SJCRH30 (cell line): ENCODE measurements around the gene TMEM161A. TPM values are rescaled to one million over a fixed set of nuclear protein-coding genes. Genes with fewer than 3 reads are reported as not detected.
"Not testable (repeated sequence)": the region's sequence is repeated elsewhere in the genome, so short reads cannot be mapped to it uniquely, and the experiment has no call there.

Experiments
- DNase-seq, 2 experiments: peaks; one replicate each; pipeline ENCODE4 v3.0.0-alpha.2; 2015 to 2020
- H3K27ac ChIP-seq: fragments of 250-450 bp; sonication (Bioruptor Pico); 2 replicates; pipeline ENCODE4 v1.5.1; 2020; ENCODE audit warnings: mild to moderate bottlenecking, moderate library complexity
- H3K27me3 ChIP-seq: fragments of 250-450 bp; sonication (Bioruptor Pico); 2 replicates; pipeline ENCODE4 v1.5.1; 2020; ENCODE audit warnings: mild to moderate bottlenecking, moderate library complexity
- H3K36me3 ChIP-seq: fragments of 250-450 bp; sonication (Bioruptor Pico); 2 replicates; pipeline ENCODE4 v1.5.1; 2020; ENCODE audit warnings: mild to moderate bottlenecking, moderate library complexity
- H3K4me1 ChIP-seq: fragments of 250-450 bp; sonication (Bioruptor Pico); 2 replicates; pipeline ENCODE4 v1.5.1; 2020; ENCODE audit warnings: mild to moderate bottlenecking, moderate library complexity
- H3K4me3 ChIP-seq: fragments of 250-450 bp; sonication (Bioruptor Pico); 2 replicates; pipeline ENCODE4 v1.5.1; 2020; ENCODE audit warnings: mild to moderate bottlenecking, moderate library complexity
- H3K9me3 ChIP-seq: fragments of 250-450 bp; sonication (Bioruptor Pico); replicated peaks from 2 replicates; pipeline ENCODE4 v1.5.1; 2020; ENCODE audit warnings: mild to moderate bottlenecking, moderate library complexity
- total RNA-seq: library from RNA; depleted of rRNA; stranded (reverse); fragments of >200 nt; shearing (Covaris generic); gene quantifications from 2 replicates; pipeline ENCODE4 v1.2.3, GENCODE V29; 2014

The TMEM161A gene
- total RNA-seq, 1 experiment from 2014 or later = 23.4 TPM

GRCh38 chr19:19167612-19168011, 29.3 kb upstream of the TMEM161A start:
- no peak for DNase-seq
- H3K4me1 ChIP-seq = peaks cover 2% of the 10 kb centered on the region
- no peak overlapping the region for H3K27ac ChIP-seq
- no peak overlapping the region for H3K4me3 ChIP-seq
- H3K36me3 ChIP-seq = no peaks in the 10 kb centered on the region
- no peaks in the 10 kb centered on the region for H3K9me3 ChIP-seq
- no peaks in the 10 kb centered on the region for H3K27me3 ChIP-seq

- Histone ChIP-seq H3K27me3 (no peaks in the 10 kb centered on the region), H3K36me3 (no peaks in the 10 kb centered on the region), H3K4me3 (no peak overlapping the region), H3K9me3 (no peaks in the 10 kb centered on the region), H3K27ac (no peak overlapping the region), H3K4me1 (no peaks in the 10 kb centered on the region; the same call in 1 of the 2 replicates)
- DNase-seq = no peak
These were observed 27.1 kb upstream of the TMEM161A start for GRCh38 chr19:19165396-19165795.

GRCh38 chr19:19162495-19162894, 24.2 kb upstream of the TMEM161A start:
- no peak for DNase-seq
- no peak overlapping the region for H3K4me3 ChIP-seq
- H3K4me1 ChIP-seq = no peaks in the 10 kb centered on the region
- no peaks in the 10 kb centered on the region for H3K9me3 ChIP-seq
- H3K27ac ChIP-seq = no peak overlapping the region
- no peaks in the 10 kb centered on the region for H3K27me3 ChIP-seq
- H3K36me3 ChIP-seq = no peaks in the 10 kb centered on the region

- no peak for DNase-seq
- H3K27me3 ChIP-seq = no peaks in the 10 kb centered on the region
- no peak overlapping the region for H3K27ac ChIP-seq
- H3K9me3 ChIP-seq = no peaks in the 10 kb centered on the region
- H3K4me3 ChIP-seq = no peak overlapping the region
- H3K4me1 ChIP-seq = no peaks in the 10 kb centered on the region
- H3K36me3 ChIP-seq = no peaks in the 10 kb centered on the region; the same call in 1 of the 2 replicates
These were observed 22.3 kb upstream of the TMEM161A start for GRCh38 chr19:19160461-19161035.

- Histone ChIP-seq H3K4me3 (no peak overlapping the region), H3K27me3 (no peaks in the 10 kb centered on the region), H3K9me3 (no peaks in the 10 kb centered on the region), H3K27ac (no peak overlapping the region), H3K36me3 (no peaks in the 10 kb centered on the region; the same call in 1 of the 2 replicates), H3K4me1 (no peaks in the 10 kb centered on the region)
- DNase-seq = no peak
These were observed 21.3 kb upstream of the TMEM161A start for GRCh38 chr19:19159534-19159933.

- Histone ChIP-seq H3K4me3 (no peak overlapping the region), H3K9me3 (no peaks in the 10 kb centered on the region), H3K27ac (no peak overlapping the region), H3K4me1 (no peaks in the 10 kb centered on the region), H3K27me3 (no peaks in the 10 kb centered on the region), H3K36me3 (no peaks in the 10 kb centered on the region; the same call in 1 of the 2 replicates)
- DNase-seq = no peak
These were observed 19.5 kb upstream of the TMEM161A start for GRCh38 chr19:19157808-19158207.

- Histone ChIP-seq H3K4me1 (no peaks in the 10 kb centered on the region), H3K36me3 (no peaks in the 10 kb centered on the region; the same call in 1 of the 2 replicates), H3K9me3 (no peaks in the 10 kb centered on the region), H3K27ac (no peak overlapping the region), H3K4me3 (no peak overlapping the region), H3K27me3 (no peaks in the 10 kb centered on the region)
- DNase-seq = no peak
These were observed 17.4 kb upstream of the TMEM161A start for GRCh38 chr19:19155495-19156219.

GRCh38 chr19:19154768-19155494, 16.7 kb upstream of the TMEM161A start:
- Histone ChIP-seq H3K36me3 (no peaks in the 10 kb centered on the region; the same call in 1 of the 2 replicates), H3K4me3 (no peak overlapping the region), H3K27me3 (no peaks in the 10 kb centered on the region), H3K9me3 (no peaks in the 10 kb centered on the region), H3K4me1 (no peaks in the 10 kb centered on the region), H3K27ac (no peak overlapping the region)
- no peak for DNase-seq

- DNase-seq = no peak
These were observed 14.5 kb upstream of the TMEM161A start for GRCh38 chr19:19152668-19153384.

GRCh38 chr19:19151418-19151817, 13.1 kb upstream of the TMEM161A start:
- DNase-seq = no peak
- Histone ChIP-seq H3K27ac (no peak overlapping the region), H3K27me3 (no peaks in the 10 kb centered on the region), H3K9me3 (no peaks in the 10 kb centered on the region), H3K4me1 (no peaks in the 10 kb centered on the region), H3K4me3 (no peak overlapping the region), H3K36me3 (no peaks in the 10 kb centered on the region; the same call in 1 of the 2 replicates)

More at GRCh38 chr19:19152668-19153384, 14.5 kb upstream of the TMEM161A start:
- Histone ChIP-seq H3K27me3 (no peaks in the 10 kb centered on the region), H3K9me3 (no peaks in the 10 kb centered on the region), H3K4me3 (no peak overlapping the region), H3K36me3 (no peaks in the 10 kb centered on the region; the same call in 1 of the 2 replicates), H3K27ac (no peak overlapping the region), H3K4me1 (no peaks in the 10 kb centered on the region)

- Histone ChIP-seq H3K36me3 (no peaks in the 10 kb centered on the region), H3K4me1 (no peaks in the 10 kb centered on the region), H3K4me3 (no peak overlapping the region), H3K27me3 (no peaks in the 10 kb centered on the region), H3K9me3 (no peaks in the 10 kb centered on the region), H3K27ac (no peak overlapping the region)
- no peak for DNase-seq
These were observed 11.2 kb upstream of the TMEM161A start for GRCh38 chr19:19149435-19149834.

GRCh38 chr19:19148504-19148903, 10.2 kb upstream of the TMEM161A start:
- not testable (repeated sequence) for DNase-seq, H3K9me3 ChIP-seq, H3K27me3 ChIP-seq, H3K4me3 ChIP-seq, H3K36me3 ChIP-seq, H3K4me1 ChIP-seq, H3K27ac ChIP-seq

- DNase-seq = no peak
- Histone ChIP-seq H3K27me3 (no peaks in the 10 kb centered on the region), H3K36me3 (no peaks in the 10 kb centered on the region), H3K4me3 (no peak overlapping the region), H3K9me3 (no peaks in the 10 kb centered on the region), H3K27ac (no peak overlapping the region), H3K4me1 (no peaks in the 10 kb centered on the region)
These were observed 9.1 kb upstream of the TMEM161A start for GRCh38 chr19:19147344-19147743.

- no peak for DNase-seq
- Histone ChIP-seq H3K4me3 (no peak overlapping the region), H3K9me3 (no peaks in the 10 kb centered on the region)
These were observed 8.6 kb upstream of the TMEM161A start for GRCh38 chr19:19146865-19147264.

More at GRCh38 chr19:19146865-19147264, 8.6 kb upstream of the TMEM161A start:
- Histone ChIP-seq H3K4me1 (no peaks in the 10 kb centered on the region), H3K27me3 (no peaks in the 10 kb centered on the region), H3K36me3 (no peaks in the 10 kb centered on the region), H3K27ac (no peak overlapping the region)
